ENCODE data around the gene TPP2.

The TPP2 gene

DNA sequence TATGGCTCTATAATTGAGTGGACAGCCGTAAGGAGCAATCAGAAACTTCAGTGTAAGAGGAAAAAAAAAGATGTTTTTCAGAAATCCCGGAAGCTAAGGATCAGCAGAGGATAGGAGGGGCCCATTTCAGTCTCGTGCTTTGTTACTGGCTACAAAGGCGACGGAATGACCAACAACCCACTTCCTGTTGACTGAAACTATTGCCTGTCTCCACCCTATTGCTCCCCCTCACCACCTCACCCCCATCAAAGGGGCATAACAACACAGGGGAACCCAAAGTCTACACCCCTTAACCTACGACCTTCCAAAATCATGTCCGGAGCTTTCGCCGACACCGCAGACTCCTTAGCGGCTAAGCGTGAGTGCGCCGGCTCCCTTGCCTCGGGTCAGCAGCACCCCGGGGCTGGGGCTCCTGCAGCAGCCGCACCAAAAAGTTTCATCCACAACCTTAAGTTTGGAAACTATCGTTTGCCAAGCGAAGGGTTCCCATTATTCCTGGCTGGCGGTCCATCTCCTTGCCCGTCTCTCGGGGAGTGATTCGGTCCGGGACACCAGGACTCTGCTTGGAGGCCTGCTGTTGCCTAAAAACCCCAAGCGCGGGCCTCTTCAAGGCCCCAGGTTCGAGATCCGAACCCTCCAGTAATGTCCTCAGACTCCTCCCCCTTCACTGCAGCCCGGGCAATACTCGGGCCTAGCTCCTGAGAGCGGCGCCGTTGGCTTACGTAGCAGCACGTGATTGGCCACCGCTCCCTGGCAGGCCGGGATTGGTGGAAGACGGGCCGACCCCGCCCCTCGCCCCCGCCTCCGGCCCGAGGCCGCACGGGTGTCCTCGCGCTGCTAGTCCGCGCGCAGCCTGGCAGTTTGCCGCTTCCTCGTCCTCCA is at the start of gene TPP2:
Gene TPP2, plus strand, starts transcription at position 840 of the 882 bp plus-strand sequence. CDS start 53 bp downstream, outside the sequence.
- DNase-seq: peak; percentile 98

- DNase-seq: no peak
Observed at GRCh38 chr13:102548811-102549210, 48.0 kb upstream of the TPP2 start.

DNA sequence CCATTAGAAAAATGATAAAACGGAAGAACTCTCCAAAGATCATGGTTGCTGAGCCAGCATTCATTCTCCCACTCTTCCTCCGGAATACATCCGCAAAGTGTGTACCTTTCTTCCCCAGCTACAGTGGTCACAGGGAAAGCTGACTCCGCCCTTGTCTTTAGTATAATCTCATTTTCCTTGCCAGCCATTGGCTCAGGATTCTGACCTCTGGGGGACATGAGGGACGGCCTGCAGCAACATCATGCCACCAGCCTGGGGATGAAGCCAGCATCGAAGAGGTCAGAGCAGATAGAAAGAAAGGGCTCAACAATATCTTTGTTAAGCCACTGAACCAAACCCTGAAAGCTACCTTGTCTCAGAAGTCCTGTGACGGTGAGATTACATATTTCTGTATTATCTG is 46.3 kb upstream of the TPP2 start:
- DNase-seq: no peak

DNA sequence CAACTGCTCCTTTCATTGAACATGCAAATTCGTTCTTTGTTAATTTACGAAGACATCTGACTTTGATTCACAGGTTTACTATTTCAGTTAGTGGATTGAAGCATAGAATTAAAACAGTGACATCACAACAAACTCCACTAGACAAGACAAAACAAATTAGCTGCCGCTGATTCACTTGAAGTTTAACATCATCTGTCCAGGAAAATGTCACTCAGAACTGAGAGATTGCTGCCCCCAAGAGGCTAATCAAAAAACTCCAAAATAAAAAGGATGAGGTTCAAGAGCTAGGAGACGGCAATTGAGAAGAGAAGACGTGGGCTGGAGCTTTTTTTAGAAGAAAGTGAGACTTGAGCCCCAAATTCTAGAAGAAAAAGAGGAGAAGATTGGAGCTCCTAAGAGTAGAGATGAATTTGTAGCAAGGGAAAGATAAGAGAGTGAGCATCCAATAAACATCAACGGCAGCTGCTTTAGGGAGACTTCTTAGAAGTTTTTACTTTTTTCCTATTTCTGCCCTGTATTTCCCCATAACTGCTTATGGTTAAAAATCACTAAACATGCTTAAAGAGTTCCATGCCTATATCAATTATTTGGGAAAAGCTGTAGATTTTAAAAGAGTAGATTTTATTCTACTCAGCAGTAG is 40.8 kb upstream of the TPP2 start:
- peak; percentile 35 for DNase-seq

- no peak for DNase-seq
Observed at GRCh38 chr13:102556806-102557205, 40.0 kb upstream of the TPP2 start.

DNA sequence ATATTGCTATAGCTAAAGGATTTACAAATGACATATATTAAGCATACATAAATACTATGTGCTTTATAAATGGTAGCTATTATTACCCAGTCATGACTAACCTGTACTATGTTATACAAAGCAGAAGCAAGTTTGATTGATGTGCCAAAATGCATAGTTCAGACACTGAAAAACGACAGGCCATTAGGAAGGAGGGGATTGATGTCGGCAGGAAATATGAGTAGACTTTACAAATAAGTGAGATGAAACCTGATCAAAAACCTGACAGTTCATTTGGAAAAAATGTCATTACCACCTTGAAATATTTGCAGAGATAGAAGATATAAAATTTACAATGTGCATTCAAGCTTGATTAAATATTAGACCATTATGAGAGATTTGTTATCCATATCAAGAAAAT is 38.8 kb upstream of the TPP2 start:
- DNase-seq: no peak

DNA sequence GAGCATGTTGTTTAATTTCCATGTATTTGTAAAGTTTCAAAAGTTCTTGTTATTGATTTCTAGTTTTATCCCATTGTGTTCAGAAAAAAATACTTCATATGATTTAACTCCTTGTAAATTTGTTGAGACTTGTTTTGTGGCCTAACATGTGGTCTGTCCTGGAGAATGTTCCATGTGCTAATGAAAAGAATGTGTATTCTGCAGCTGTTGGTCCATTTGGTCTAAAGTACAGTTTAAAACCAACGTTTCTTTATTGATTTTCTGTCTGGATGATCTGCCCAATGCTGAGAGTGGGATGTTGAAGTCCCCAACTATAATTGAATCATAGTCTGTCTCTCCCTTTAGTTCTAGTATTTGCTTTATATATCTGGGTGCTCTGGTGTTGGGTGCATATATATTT is 34.9 kb upstream of the TPP2 start:
- DNase-seq: no peak

DNA sequence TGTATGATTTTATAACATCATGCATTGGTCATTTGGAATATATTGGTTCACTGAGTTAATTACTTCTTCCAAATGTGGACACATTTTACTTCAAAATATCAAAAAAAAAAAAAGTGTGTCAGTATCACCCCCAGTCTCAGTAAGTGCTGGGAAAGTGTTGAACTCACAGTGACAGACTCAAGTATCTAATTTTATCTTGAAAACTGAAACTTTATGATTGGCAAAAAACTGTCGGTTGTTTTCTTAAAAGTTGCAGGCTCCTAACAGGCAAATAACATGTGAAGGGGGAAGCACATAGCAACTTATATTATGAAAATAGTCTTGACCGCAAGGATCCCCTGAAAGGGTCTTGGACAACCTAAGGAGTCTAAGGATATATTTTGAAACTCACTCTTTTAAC is 33.5 kb upstream of the TPP2 start:
- peak; percentile 78 for DNase-seq

- no peak for DNase-seq
Observed at GRCh38 chr13:102564564-102564963, 32.2 kb upstream of the TPP2 start.

- no peak for DNase-seq
Observed at GRCh38 chr13:102566513-102566912, 30.3 kb upstream of the TPP2 start.

GRCh38 chr13:102567857-102568256 is 28.9 kb upstream of the TPP2 start:
- DNase-seq: no peak

- DNase-seq: no peak
Observed at GRCh38 chr13:102569488-102569887, 27.3 kb upstream of the TPP2 start.

DNA sequence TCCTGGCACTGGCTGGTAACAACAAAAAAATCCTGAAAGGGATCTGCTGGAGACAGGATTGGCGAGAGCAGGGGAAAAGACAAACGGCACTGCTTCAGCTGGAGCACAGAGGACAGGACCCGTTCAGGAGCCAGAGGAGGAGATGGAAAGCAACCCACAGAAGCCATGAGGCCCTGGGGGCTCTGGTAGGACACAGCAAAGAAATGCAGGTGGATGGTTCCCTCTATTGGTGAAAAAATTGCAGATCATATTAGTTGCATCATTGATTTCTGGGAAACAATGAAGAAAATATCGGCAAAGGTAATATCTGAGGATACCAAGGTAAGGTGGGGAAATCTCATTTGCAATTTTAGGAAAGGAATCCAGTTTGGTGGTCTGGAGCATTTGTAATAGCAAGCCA is 25.7 kb upstream of the TPP2 start:
- no peak for DNase-seq

- DNase-seq: no peak
Observed at GRCh38 chr13:102572323-102572722, 24.5 kb upstream of the TPP2 start.

- peak; percentile 60 for DNase-seq
Observed at GRCh38 chr13:102580552-102581169, 16.1 kb upstream of the TPP2 start.

- DNase-seq: peak; percentile 5
Observed at GRCh38 chr13:102582256-102582655, 14.5 kb upstream of the TPP2 start.

GRCh38 chr13:102584434-102584833 is 12.4 kb upstream of the TPP2 start:
- DNase-seq: peak; percentile 95

GRCh38 chr13:102586615-102587014 is 10.2 kb upstream of the TPP2 start:
- DNase-seq: no peak

GRCh38 chr13:102587916-102588315 is 8.9 kb upstream of the TPP2 start:
- DNase-seq: peak; percentile 5

- DNase-seq: peak; percentile 19
Observed at GRCh38 chr13:102589301-102589822, 7.4 kb upstream of the TPP2 start.

- DNase-seq: peak; percentile 66
Observed at GRCh38 chr13:102591988-102592781, 4.6 kb upstream of the TPP2 start.

DNA sequence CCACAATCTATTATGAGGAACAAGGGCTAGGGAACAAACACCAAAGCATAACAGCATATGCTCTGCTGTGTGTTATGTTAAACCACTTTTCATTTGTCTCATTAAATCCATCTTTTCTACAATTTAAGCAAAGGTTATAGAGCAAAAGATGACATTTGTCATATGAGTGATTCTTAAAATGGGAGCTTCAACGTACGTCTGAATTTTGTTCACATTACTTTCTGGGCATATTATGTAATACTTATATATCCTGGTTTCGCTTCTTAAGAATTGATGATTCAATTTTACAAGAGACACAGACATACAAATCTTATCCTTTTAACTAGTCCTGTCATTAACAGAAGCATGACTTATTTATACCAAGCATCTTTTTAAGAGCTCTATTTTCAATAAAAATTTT is 3.3 kb upstream of the TPP2 start:
- peak; percentile 53 for DNase-seq

Measured in MV-4-11 (cell line).